HL-60 (cell line): ENCODE results near the gene SYNGR3.

Experiments used
- CTCF ChIP-seq: IDR thresholded peaks from one replicate; pipeline ENCODE4 v1.5.1; 2011; ENCODE audit warnings: low read length, control low read depth, inconsistent platforms; ENCODE audit not compliant: insufficient read depth
- GABPA ChIP-seq: IDR thresholded peaks from 2 replicates; pipeline ENCODE4 v1.6.1; 2012; ENCODE audit warnings: low read depth
- POLR2AphosphoS5 ChIP-seq: IDR thresholded peaks from 2 replicates; pipeline ENCODE4 v1.6.1; 2012; ENCODE audit warnings: low read depth
- REST ChIP-seq: IDR thresholded peaks from 2 replicates; pipeline ENCODE4 v1.6.1; 2012; ENCODE audit warnings: low read depth; ENCODE audit not compliant: insufficient replicate concordance
- SPI1 ChIP-seq: IDR thresholded peaks from 2 replicates; pipeline ENCODE4 v1.6.1; 2012; ENCODE audit warnings: low read depth, mild to moderate bottlenecking, borderline replicate concordance

- TF ChIP-seq POLR2AphosphoS5 = no peak
- no peak for TF ChIP-seq CTCF
- no peak for TF ChIP-seq GABPA
- TF ChIP-seq SPI1 = no peak
- no peak for TF ChIP-seq REST
Observed at GRCh38 chr16:1998360-1998835, 8.6 kb downstream of the SYNGR3 start.
